K562 (cell line): ENCODE data around the gene SPEM3. TPM values are rescaled to one million over a fixed set of nuclear protein-coding genes. Genes with fewer than 3 reads are reported as not detected.

Experiments used
- ATAC-seq: fragments of 200-7000 bp; cut with Tn5 transposase; 3 replicates; pipeline ENCODE4 v1.9.1; 2020; ENCODE audit warnings: moderate library complexity
- BruUV-seq: library from RNA; stranded (reverse); fragments of 400-500 nt; replicated peaks from 2 replicates; lab custom pipeline; 2021; lab: Mats Ljungman, UMichigan
- CTCF ChIA-PET: fragments of 300-600 bp; formaldehyde crosslinking; extraction: SDS; loops from one replicate; lab custom pipeline; 2021; ENCODE audit warnings: low intra/inter-chr PET ratio; lab: Yijun Ruan, JAX
- POLR2A ChIA-PET: fragments of 300-600, 350-650 bp; sonication (Branson Sonifier 250); formaldehyde crosslinking; extraction: SDS; loops from one replicate; lab custom pipeline; 2021; ENCODE audit warnings: antibody characterized with exemption, inconsistent platforms; lab: Yijun Ruan, JAX
- DNase-seq, 4 experiments: peaks; one replicate each; pipeline versions ENCODE4 v3.0.0 to v3.0.0-alpha.2; 2011 to 2018; ENCODE audit warnings: low spot score in 3 of 4, mixed read lengths in 3 of 4; ENCODE audit errors: extremely low read depth in 1 of 4
- FAIRE-seq: peaks from 2 replicates; lab custom pipeline; 2011; peaks lifted over from hg19 to GRCh38; lab: Jason Lieb, UNC
- H2AFZ ChIP-seq: 2 replicates; pipeline ENCODE4 v1.6.0; 2011; ENCODE audit warnings: low read depth, low read length, control low read depth, inconsistent platforms
- H3K27ac ChIP-seq: fragments of 200-600 bp; 3 replicates; pipeline ENCODE4 v1.8.0; 2011; ENCODE audit warnings: low read depth, mild to moderate bottlenecking, control low read depth, inconsistent platforms, low read length, moderate library complexity, mixed read lengths; ENCODE audit errors: extremely low read depth
- H3K27me3 ChIP-seq, 2 experiments: fragments of 300-600 bp in 1 of 2; 2 replicates in 1 of 2; 3 replicates in 1 of 2; pipeline versions ENCODE4 v1.6.0 to v1.8.0; 2011; ENCODE audit warnings: inconsistent platforms in 2 of 2, low read length in 2 of 2, mild to moderate bottlenecking in 1 of 2, mixed read lengths in 1 of 2, moderate library complexity in 1 of 2; ENCODE audit not compliant: control insufficient read depth in 2 of 2, insufficient read depth in 2 of 2
- H3K36me3 ChIP-seq: fragments of 300-600 bp; 3 replicates; pipeline ENCODE4 v1.8.0; 2011; ENCODE audit warnings: mild to moderate bottlenecking, low read length, inconsistent platforms; ENCODE audit not compliant: control insufficient read depth, insufficient read depth
- H3K4me1 ChIP-seq, 2 experiments: fragments of 200-600 bp in 1 of 2; replicated peaks in 1 of 2; 2 replicates in 1 of 2; 3 replicates in 1 of 2; pipeline versions ENCODE4 v1.5.1 to v1.8.0; 2011; ENCODE audit warnings: inconsistent platforms in 2 of 2, low read length in 2 of 2, mild to moderate bottlenecking in 1 of 2, mixed read lengths in 1 of 2, moderate library complexity in 1 of 2; ENCODE audit not compliant: control insufficient read depth in 2 of 2, insufficient read depth in 2 of 2
- H3K4me2 ChIP-seq: 2 replicates; pipeline ENCODE4 v1.6.1; 2011; ENCODE audit warnings: low read length, control low read depth, inconsistent platforms, mixed read lengths; ENCODE audit not compliant: insufficient read depth
- H3K4me3 ChIP-seq: fragments of 200-600 bp; sonication (generic), shearing (Covaris generic); 2 replicates; pipeline ENCODE4 v1.5.1; 2016; ENCODE audit warnings: control low read depth, inconsistent platforms
- H3K79me2 ChIP-seq: fragments of 200-600 bp; 3 replicates; pipeline ENCODE4 v1.8.0; 2011; ENCODE audit warnings: low read length, inconsistent platforms; ENCODE audit not compliant: control insufficient read depth, insufficient read depth
- H3K9ac ChIP-seq, 2 experiments: 2 replicates each; pipeline versions ENCODE4 v1.6.0 to v1.6.1; 2011; ENCODE audit warnings: low read depth in 2 of 2, low read length in 2 of 2, control low read depth in 1 of 2, inconsistent platforms in 1 of 2, mild to moderate bottlenecking in 1 of 2, mixed read lengths in 1 of 2; ENCODE audit not compliant: insufficient read depth in 1 of 2
- H3K9me1 ChIP-seq: one replicate; pipeline ENCODE4 v1.6.0; 2011; ENCODE audit warnings: inconsistent platforms, mild to moderate bottlenecking, low read length, moderate library complexity; ENCODE audit not compliant: control insufficient read depth, insufficient read depth
- H3K9me3 ChIP-seq: replicated peaks from 2 replicates; pipeline ENCODE4 v1.5.1; 2011; ENCODE audit warnings: low read depth, low read length, inconsistent platforms; ENCODE audit not compliant: control insufficient read depth, insufficient read depth
- H4K20me1 ChIP-seq: replicated peaks from 2 replicates; pipeline ENCODE4 v1.6.1; 2011; ENCODE audit warnings: low read length, inconsistent platforms, mixed read lengths; ENCODE audit not compliant: control insufficient read depth, insufficient read depth
- GATA2 ChIP-seq: sonication (generic); formaldehyde crosslinking; IDR thresholded peaks from 2 replicates; pipeline ENCODE4 v1.4.0; 2020; ENCODE audit warnings: mild to moderate bottlenecking, missing genetic modification reagents
- KAT7 ChIP-seq: sonication (generic); formaldehyde crosslinking; IDR thresholded peaks from 2 replicates; pipeline ENCODE4 v1.8.0; 2022; ENCODE audit warnings: missing genetic modification reagents, mild to moderate bottlenecking, borderline replicate concordance
- MAFK ChIP-seq: IDR thresholded peaks from 2 replicates; pipeline ENCODE4 v1.6.1; 2011; ENCODE audit warnings: low read length, improper control_type of control experiment
- NFIC ChIP-seq: fragments of 450-650 bp; IDR thresholded peaks from 2 replicates; pipeline ENCODE4 v1.6.1; 2017; ENCODE audit warnings: mild to moderate bottlenecking, inconsistent platforms
- PRDM10 ChIP-seq: fragments of 450-650 bp; IDR thresholded peaks from 2 replicates; pipeline ENCODE4 v1.6.1; 2018; ENCODE audit not compliant: partially characterized antibody
- RAD51 ChIP-seq: fragments of 450-650 bp; IDR thresholded peaks from 2 replicates; pipeline ENCODE4 v1.7.1; 2016; ENCODE audit warnings: low read depth, mild to moderate bottlenecking, borderline replicate concordance
- RBFOX2 ChIP-seq: fragments of 200-400 bp; formaldehyde crosslinking; IDR thresholded peaks from 2 replicates; pipeline ENCODE4 v1.6.1; 2017; ENCODE audit warnings: low read depth, mild to moderate bottlenecking, low read length, moderate library complexity
- USF2 ChIP-seq: sonication (generic); formaldehyde crosslinking; IDR thresholded peaks from 2 replicates; pipeline ENCODE4 v1.5.0; 2020; ENCODE audit warnings: missing genetic modification reagents
- ZBTB7A ChIP-seq: IDR thresholded peaks from 2 replicates; pipeline ENCODE4 v1.6.1; 2011; ENCODE audit warnings: low read depth, mild to moderate bottlenecking, low read length, moderate library complexity, borderline replicate concordance; ENCODE audit not compliant: control insufficient read depth
- ZFX ChIP-seq: sonication (generic); formaldehyde crosslinking; IDR thresholded peaks from 2 replicates; pipeline ENCODE4 v1.8.0; 2022; ENCODE audit warnings: mild to moderate bottlenecking, missing genetic modification reagents, moderate library complexity
- ZNF146 ChIP-seq: IDR thresholded peaks from one replicate; pipeline ENCODE4 v1.6.1; 2018; ENCODE audit warnings: missing compliant biosample characterization; ENCODE audit not compliant: unreplicated experiment
- WGBS: fragments of 100-300 bp; shearing (Covaris generic); methylation state at CpG from one replicate; pipeline ENCODE4 v1.1.6; 2016; ENCODE audit warnings: low coverage, mixed read lengths; ENCODE audit not compliant: insufficient coverage; ENCODE audit errors: missing lambda C conversion rate; 5-methylcytosine and 5-hydroxymethylcytosine counted together
- in situ Hi-C: fragments of 300-500 bp; cut with MboI; formaldehyde crosslinking; loops from 4 replicates; pipeline ENCODE4 v1.15.0; 2018; ENCODE audit warnings: inconsistent platforms, mixed read lengths
- intact Hi-C: fragments of 100-400 bp; cut with micrococcal nuclease; formaldehyde crosslinking; loops from 2 replicates; pipeline ENCODE4 v1.14.2; 2022
- polyA plus RNA-seq, 8 experiments: library from polyadenylated mRNA; depleted of rRNA in 4 of 8; stranded (reverse) in 5 of 8; unstranded in 3 of 8; fragments of >200 nt; fragmentation: Nextera tagmentation in 2 of 8; fragmentation: Illumina TruSeq in 1 of 8; extraction: Ambion mirVana in 2 of 8; extraction: Trizol in 1 of 8; gene quantifications; 2 replicates each; pipeline versions ENCODE4 v1.2.1 to v1.2.3, GENCODE V29; 2011 to 2014; ENCODE audit warnings: inconsistent platforms in 1 of 8, missing spikeins in 1 of 8
- total RNA-seq, 7 experiments: library from RNA; depleted of rRNA in 6 of 7; stranded (reverse); fragments of >200 nt in 6 of 7; fragmentation: Illumina TruSeq in 2 of 7; extraction: Trizol in 2 of 7; gene quantifications; 2 replicates each; pipeline versions ENCODE4 v1.2.1 to v1.2.3, GENCODE V29; 2011 to 2021; ENCODE audit warnings: low replicate concordance in 1 of 7
- TF ChIP-seq, protein P1 (sequence below), 2 experiments: fragments of 450-650 bp in 1 of 2; IDR thresholded peaks; 2 replicates each; pipeline ENCODE4 v1.6.1; 2011 to 2017; ENCODE audit warnings: low read depth in 2 of 2, antibody characterized with exemption in 1 of 2, borderline replicate concordance in 1 of 2, low read length in 1 of 2, mild to moderate bottlenecking in 1 of 2, mixed read lengths in 1 of 2; ENCODE audit not compliant: control insufficient read depth in 1 of 2

SPEM3 gene
- total and polyA plus RNA-seq, 9 of the 15 experiments (the other 6 are each of a cell fraction or from before 2014, with no cell fraction given), result not detected

GRCh38 chr17:7440113-7440833 is 11.6 kb downstream of the SPEM3 start:
- ATAC-seq, result no peak
- no peak overlapping the region for H3K27ac ChIP-seq
- peaks cover 20 to 73% of the 10 kb centered on the region in 2 experiments; a peak in 4 of 5 replicates for H3K4me1 ChIP-seq
- peaks cover 7% of the 10 kb centered on the region; the same call in 2 of the 3 replicates for H3K79me2 ChIP-seq
- 0 out of 2 replicates have a peak overlapping the region, but pooled peaks have one; percentile 52 for H2AFZ ChIP-seq
- POLR2A ChIA-PET, result interaction anchor here (0.6 to 2.0 kb wide), 5 partner anchors 37 to 116 kb away, joined by 3 to 8 read pairs (median 4); partner anchors contain the start of gene ZBTB4
- no peaks in the 10 kb centered on the region for H3K27me3 ChIP-seq
- no peak overlapping the region for H3K4me3 ChIP-seq
- intact Hi-C loops (no loop called here), in situ Hi-C loops (no loop called here)
- H3K4me2 ChIP-seq, result peak overlapping the region; percentile 54
- no peak for FAIRE-seq
- H3K9me3 ChIP-seq, result no peaks in the 10 kb centered on the region
- peaks cover 3% of the 10 kb centered on the region for H3K9me1 ChIP-seq
- 37% methylated on average over 22 of the region's 46 CpGs for WGBS
- H3K9ac ChIP-seq, result peak overlapping the region in 1 of 2 experiments; percentile 84; a peak in 3 of 4 replicates
- no peaks in the 10 kb centered on the region for H3K36me3 ChIP-seq
- DNase-seq, result peak; percentile 19 to 37 (median 30)
- CTCF ChIA-PET, result no interaction called here
- BruUV-seq, result no TSS peak
- H4K20me1 ChIP-seq, result no peaks in the 10 kb centered on the region
- TF ChIP-seq ZNF146 (CRISPR knock-in tag) (no peak), ZBTB7A (peak; percentile 45; the same call in 1 of the 2 replicates), GATA2 (CRISPR knock-in tag) (no peak), RBFOX2 (0 out of 2 replicates have a peak, but pooled peaks have one; percentile 21), USF2 (peak; percentile 32; the same call in 1 of the 2 replicates), RAD51 (peak; percentile 45; the same call in 1 of the 2 replicates), PRDM10 (peak; percentile 96), MAFK (no peak), NFIC (peak; percentile 92), KAT7 (CRISPR knock-in tag) (0 out of 2 replicates have a peak, but pooled peaks have one; percentile 31), ZFX (CRISPR knock-in tag) (peak; percentile 12; the same call in 1 of the 2 replicates)
- TF ChIP-seq, protein P1, sequence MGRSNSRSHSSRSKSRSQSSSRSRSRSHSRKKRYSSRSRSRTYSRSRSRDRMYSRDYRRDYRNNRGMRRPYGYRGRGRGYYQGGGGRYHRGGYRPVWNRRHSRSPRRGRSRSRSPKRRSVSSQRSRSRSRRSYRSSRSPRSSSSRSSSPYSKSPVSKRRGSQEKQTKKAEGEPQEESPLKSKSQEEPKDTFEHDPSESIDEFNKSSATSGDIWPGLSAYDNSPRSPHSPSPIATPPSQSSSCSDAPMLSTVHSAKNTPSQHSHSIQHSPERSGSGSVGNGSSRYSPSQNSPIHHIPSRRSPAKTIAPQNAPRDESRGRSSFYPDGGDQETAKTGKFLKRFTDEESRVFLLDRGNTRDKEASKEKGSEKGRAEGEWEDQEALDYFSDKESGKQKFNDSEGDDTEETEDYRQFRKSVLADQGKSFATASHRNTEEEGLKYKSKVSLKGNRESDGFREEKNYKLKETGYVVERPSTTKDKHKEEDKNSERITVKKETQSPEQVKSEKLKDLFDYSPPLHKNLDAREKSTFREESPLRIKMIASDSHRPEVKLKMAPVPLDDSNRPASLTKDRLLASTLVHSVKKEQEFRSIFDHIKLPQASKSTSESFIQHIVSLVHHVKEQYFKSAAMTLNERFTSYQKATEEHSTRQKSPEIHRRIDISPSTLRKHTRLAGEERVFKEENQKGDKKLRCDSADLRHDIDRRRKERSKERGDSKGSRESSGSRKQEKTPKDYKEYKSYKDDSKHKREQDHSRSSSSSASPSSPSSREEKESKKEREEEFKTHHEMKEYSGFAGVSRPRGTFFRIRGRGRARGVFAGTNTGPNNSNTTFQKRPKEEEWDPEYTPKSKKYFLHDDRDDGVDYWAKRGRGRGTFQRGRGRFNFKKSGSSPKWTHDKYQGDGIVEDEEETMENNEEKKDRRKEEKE (IDR thresholded peaks at IDR 0.05; ENCODE audit: borderline replicate concordance in 1 of 2, control insufficient read depth in 1 of 2, low read depth in 2 of 2, low read length in 1 of 2), result no peak
